ENCODE measurements around the gene RSRP1. TPM values are rescaled to one million over a fixed set of nuclear protein-coding genes. Genes with fewer than 3 reads are reported as not detected.

Gene RSRP1
- total RNA-seq, 1 donor from 2014 or later, result 155 TPM

- no peaks in the 10 kb centered on the region for H3K9me3 ChIP-seq
- no peaks in the 10 kb centered on the region for H3K27me3 ChIP-seq
- intact Hi-C loops (cut with DNase I), result no loop called here
- no peak overlapping the region for H3K27ac ChIP-seq
- H3K36me3 ChIP-seq, result peaks cover 54% of the 10 kb centered on the region
- DNase-seq, result no peak
- no peak for ATAC-seq
- no peak for TF ChIP-seq CTCF (IDR thresholded peaks at IDR 0.05)
- no peaks in the 10 kb centered on the region for H3K4me1 ChIP-seq
- H3K4me3 ChIP-seq, result no peak overlapping the region
Observed at GRCh38 chr1:25219661-25220251, 27.5 kb downstream of the RSRP1 start.

DNA sequence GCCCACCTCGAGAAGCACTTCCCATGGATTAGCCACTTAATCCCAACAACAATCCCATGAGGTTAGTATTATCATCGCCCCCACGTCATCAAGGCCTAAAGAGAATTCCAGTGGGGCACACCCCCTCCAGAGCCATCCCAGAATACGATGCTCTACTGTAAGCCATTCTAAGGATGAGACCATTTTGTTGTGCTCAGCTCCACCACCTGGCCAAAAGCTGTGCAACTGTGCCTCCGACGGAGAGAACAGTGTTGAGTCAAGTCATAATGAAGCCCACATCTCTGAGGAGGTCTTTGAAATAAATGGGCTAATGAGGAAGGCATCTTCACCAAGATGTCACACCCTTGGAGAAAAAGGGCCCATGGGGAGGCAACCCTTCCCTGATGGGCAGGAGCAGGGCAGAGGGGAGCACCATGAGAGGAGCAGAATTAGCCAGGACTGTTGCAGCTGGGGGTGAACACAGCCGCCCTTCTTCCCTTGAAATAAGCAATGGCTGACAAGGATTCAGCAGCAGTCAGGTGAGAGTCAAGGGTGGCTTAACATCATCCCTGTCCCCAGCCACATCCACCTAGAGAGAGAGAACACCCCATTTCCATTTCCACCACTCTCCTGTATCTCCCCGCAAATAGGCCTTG lies 29.5 kb downstream of the RSRP1 start:
- intact Hi-C loops (cut with DNase I), result no loop called here
- no peak for TF ChIP-seq CTCF (IDR thresholded peaks at IDR 0.05)

GRCh38 chr1:25217015-25217414 lies 30.2 kb downstream of the RSRP1 start:
- H3K27me3 ChIP-seq, result no peaks in the 10 kb centered on the region
- no peak for ATAC-seq
- no peaks in the 10 kb centered on the region for H3K4me1 ChIP-seq
- no peak overlapping the region for H3K4me3 ChIP-seq
- DNase-seq, result no peak
- peaks cover 26% of the 10 kb centered on the region for H3K36me3 ChIP-seq
- no peak for TF ChIP-seq CTCF (IDR thresholded peaks at IDR 0.05)
- no peak overlapping the region for H3K27ac ChIP-seq
- H3K9me3 ChIP-seq, result no peaks in the 10 kb centered on the region
- intact Hi-C loops (cut with DNase I), result no loop called here

More for the DNA sequence above, 29.5 kb downstream of the RSRP1 start:
- H3K27me3 ChIP-seq, result no peaks in the 10 kb centered on the region
- ATAC-seq (no peak), DNase-seq (no peak)
- H3K9me3 ChIP-seq, result no peaks in the 10 kb centered on the region
- no peaks in the 10 kb centered on the region for H3K4me1 ChIP-seq
- H3K27ac ChIP-seq, result no peak overlapping the region
- no peak overlapping the region for H3K4me3 ChIP-seq
- peaks cover 33% of the 10 kb centered on the region for H3K36me3 ChIP-seq

GRCh38 chr1:25216123-25216522 lies 31.1 kb downstream of the RSRP1 start:
- intact Hi-C loops (cut with DNase I), result no loop called here
- TF ChIP-seq CTCF (IDR thresholded peaks at IDR 0.05), result no peak
- no peak overlapping the region for H3K4me3 ChIP-seq
- H3K27me3 ChIP-seq, result no peaks in the 10 kb centered on the region
- ATAC-seq, result no peak
- H3K27ac ChIP-seq, result no peak overlapping the region
- no peaks in the 10 kb centered on the region for H3K4me1 ChIP-seq
- DNase-seq, result no peak
- H3K36me3 ChIP-seq, result peaks cover 17% of the 10 kb centered on the region
- no peaks in the 10 kb centered on the region for H3K9me3 ChIP-seq

DNA sequence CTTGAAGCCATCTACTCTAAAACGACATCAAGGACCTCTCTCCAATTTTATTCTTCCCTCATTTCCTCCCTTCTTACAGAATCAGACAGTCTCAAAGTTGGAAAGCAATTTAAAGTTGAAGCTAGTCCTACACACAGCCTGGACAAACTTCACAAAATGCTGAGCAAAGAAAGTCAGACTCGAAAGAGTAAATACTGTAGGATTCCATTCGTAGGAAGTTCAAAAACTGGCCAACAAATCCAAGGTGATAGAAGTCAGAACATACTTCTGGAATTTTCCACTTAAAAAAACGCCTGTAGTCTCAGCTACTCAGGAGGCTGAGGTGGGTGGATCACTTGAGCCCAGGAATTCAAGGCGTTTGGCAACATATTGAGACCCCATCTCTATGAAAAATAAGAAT lies 34.5 kb downstream of the RSRP1 start:
- H3K4me3 ChIP-seq, result no peak overlapping the region
- intact Hi-C loops (cut with DNase I), result no loop called here
- no peaks in the 10 kb centered on the region for H3K36me3 ChIP-seq
- DNase-seq (no peak), ATAC-seq (no peak)
- TF ChIP-seq CTCF (IDR thresholded peaks at IDR 0.05), result no peak
- no peaks in the 10 kb centered on the region for H3K9me3 ChIP-seq
- no peak overlapping the region for H3K27ac ChIP-seq
- peaks cover 4% of the 10 kb centered on the region for H3K27me3 ChIP-seq
- no peaks in the 10 kb centered on the region for H3K4me1 ChIP-seq

Measured in upper lobe of right lung (tissue), 1 donor.